ENCODE data around the gene ZNF319. TPM values are rescaled to one million over a fixed set of nuclear protein-coding genes. Genes with fewer than 3 reads are reported as not detected.

Gene ZNF319
- total RNA-seq, 1 donor: 4.8 TPM

- H3K4me3 ChIP-seq (ENCODE audit: low read depth, low read length): no peak overlapping the region
- TF ChIP-seq CTCF (IDR thresholded peaks at IDR 0.05; ENCODE audit: insufficient read depth, low read length): no peak
- DNase-seq (ENCODE audit: low read depth): no peak
Observed at GRCh38 chr16:58046054-58046881, 45.8 kb upstream of the ZNF319 start.

- DNase-seq (ENCODE audit: low read depth): no peak
- no peak for TF ChIP-seq CTCF (IDR thresholded peaks at IDR 0.05; ENCODE audit: insufficient read depth, low read length)
- no peak overlapping the region for H3K4me3 ChIP-seq (ENCODE audit: low read depth, low read length)
Observed at GRCh38 chr16:58045096-58045495, 44.6 kb upstream of the ZNF319 start.

- DNase-seq (ENCODE audit: low read depth): no peak
- H3K4me3 ChIP-seq (ENCODE audit: low read depth, low read length): no peak overlapping the region
- no peak for TF ChIP-seq CTCF (IDR thresholded peaks at IDR 0.05; ENCODE audit: insufficient read depth, low read length)
Observed at GRCh38 chr16:58044266-58045019, 44.0 kb upstream of the ZNF319 start.

- TF ChIP-seq CTCF (IDR thresholded peaks at IDR 0.05; ENCODE audit: insufficient read depth, low read length): no peak
- no peak overlapping the region for H3K4me3 ChIP-seq (ENCODE audit: low read depth, low read length)
Observed at GRCh38 chr16:58043571-58044155, 43.2 kb upstream of the ZNF319 start.

GRCh38 chr16:58042886-58043515, 42.5 kb upstream of the ZNF319 start:
- no peak for TF ChIP-seq CTCF (IDR thresholded peaks at IDR 0.05; ENCODE audit: insufficient read depth, low read length)
- no peak overlapping the region for H3K4me3 ChIP-seq (ENCODE audit: low read depth, low read length)
- no peak for DNase-seq (ENCODE audit: low read depth)

More at GRCh38 chr16:58043571-58044155, 43.2 kb upstream of the ZNF319 start:
- no peak for DNase-seq (ENCODE audit: low read depth)
